Articular chondrocyte of knee joint (primary cell): ENCODE results near the gene FOXRED1. TPM values are rescaled to one million over a fixed set of nuclear protein-coding genes. Genes with fewer than 3 reads are reported as not detected.

Experiments
- small RNA-seq: library from RNA; depleted of rRNA; stranded (forward); fragments of <200 nt; gene quantifications from one replicate; pipeline ENCODE3, GENCODE V24; 2012
- total RNA-seq: library from RNA; depleted of rRNA; stranded (reverse); fragments of >200 nt; gene quantifications from 2 replicates; pipeline ENCODE4 v1.2.3, GENCODE V29; 2012

Gene FOXRED1
- total RNA-seq = 7.6 and 9.9 TPM in 2 replicates

DNA sequence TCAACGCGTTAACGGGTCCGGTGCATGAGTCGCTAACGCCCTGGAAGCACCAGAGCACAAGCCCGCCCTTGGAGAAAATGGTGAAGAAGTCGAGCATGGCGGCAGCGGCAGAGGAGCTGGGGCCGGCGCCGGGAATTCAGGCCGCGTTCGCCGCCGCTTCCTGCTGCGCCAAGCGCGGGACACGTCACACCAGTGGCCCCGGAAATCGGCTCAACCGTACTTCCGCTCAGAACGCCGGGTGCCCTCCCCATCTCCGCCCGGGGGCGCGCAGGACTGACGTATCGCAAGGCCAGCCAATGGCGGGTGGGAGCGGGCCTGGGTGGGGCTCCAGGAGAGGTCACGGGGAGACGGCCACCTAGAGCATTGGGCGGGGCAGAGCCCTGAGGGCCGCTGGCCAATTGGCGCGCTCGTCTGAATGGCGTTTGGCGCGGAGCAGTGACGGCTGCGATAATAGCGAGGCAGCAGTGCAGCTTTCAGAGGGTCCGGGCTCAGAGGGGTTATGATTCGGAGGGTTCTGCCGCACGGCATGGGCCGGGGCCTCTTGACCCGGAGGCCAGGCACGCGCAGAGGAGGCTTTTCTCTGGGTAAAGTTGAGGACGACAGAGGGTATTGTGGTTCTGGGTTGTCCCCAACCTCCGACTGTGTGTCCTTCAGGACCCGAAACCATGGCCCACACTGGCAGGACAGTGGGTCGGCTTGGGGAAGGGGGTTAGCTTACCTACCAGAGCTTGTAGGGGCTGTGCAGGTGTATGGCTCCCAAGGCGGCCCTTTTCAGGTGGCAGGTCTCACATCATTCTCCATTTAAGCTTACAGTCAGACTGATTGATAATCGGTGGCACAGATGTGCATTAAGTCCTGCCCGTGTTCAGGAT is at the start of gene FOXRED1, which contains the start of gene SRPRA:
Gene FOXRED1, plus strand, starts transcription at position 447 of the 872 bp plus-strand sequence. Its CDS starts 53 bp downstream, at position 500.
Gene SRPRA, minus strand, starts transcription at position 188 of the 872 bp plus-strand sequence. Its CDS starts 91 bp downstream, at position 97.

DNA sequence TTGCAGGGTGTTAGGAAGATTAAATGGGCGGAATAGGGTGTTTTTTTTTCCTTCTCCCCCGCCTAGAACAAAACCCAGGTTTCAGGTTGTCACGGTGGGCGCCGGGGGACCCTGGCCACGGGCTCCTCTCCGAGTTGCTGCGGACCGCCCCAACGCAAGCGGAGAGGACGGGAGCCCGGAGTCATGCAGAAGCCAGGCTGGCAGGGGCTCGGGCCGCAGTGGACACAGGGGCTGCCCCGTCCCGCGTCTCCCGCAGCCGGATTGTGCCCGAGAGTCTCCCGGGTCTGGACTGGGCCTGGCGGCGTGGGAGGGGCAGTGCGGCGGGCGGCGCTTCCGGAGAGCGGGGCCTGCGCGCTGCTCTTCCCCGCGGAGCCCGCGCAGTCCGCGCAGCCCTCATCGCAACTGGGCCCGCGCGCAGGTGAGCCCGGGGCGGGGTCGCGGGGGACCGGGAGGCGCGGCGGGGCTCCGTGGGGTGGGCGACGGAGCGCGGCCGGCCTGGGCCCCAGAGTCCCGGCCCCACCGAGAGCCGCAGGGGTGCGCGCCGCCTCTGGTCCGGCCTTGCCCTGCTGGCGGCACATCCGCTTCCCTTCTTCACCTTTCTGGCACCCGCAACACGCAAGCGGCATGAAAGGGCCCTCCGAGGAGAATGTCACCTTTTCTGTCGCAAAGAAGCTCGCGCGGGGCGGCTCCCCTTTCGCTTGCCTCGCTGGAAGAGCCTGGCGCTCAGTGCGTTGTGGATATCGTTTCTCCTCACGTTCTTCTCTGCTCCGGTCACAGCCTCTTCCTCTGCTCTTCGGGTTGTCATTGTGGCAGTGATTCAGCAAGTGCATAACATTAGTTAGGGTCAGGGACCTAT is 14.0 kb downstream of the FOXRED1 start, which contains the start of gene TIRAP:
Gene TIRAP, plus strand, starts transcription at position 358 of the 856 bp plus-strand sequence. CDS start 7,802 bp downstream, outside the sequence.

GRCh38 chr11:126303623-126304456 is 34.9 kb downstream of the FOXRED1 start, which contains the start of gene DCPS:
Gene DCPS, plus strand, starts transcription at chr11:126304060. Its CDS starts 21 bp downstream, at chr11:126304081.

Small RNA genes within 50 kb of the gene (small RNA-seq; reads per million reads assigned to genes)
- gene RN7SL351P = not detected

Other genes starting within 250 kb of the FOXRED1 start
- gene CDON, start 206.3 kb upstream of the FOXRED1 start, total RNA-seq = 48.3 and 56.1 TPM in 2 replicates
- 27.6 and 35.7 TPM in 2 replicates for gene RPUSD4, start 57.5 kb upstream of the FOXRED1 start, total RNA-seq
- 25.2 and 28.8 TPM in 2 replicates for gene FAM118B, start 57.4 kb upstream of the FOXRED1 start, total RNA-seq
- 106 and 109 TPM in 2 replicates for gene SRPRA, start 259 bp upstream of the FOXRED1 start, total RNA-seq
- gene TIRAP, start 13.9 kb downstream of the FOXRED1 start, total RNA-seq = 7.4 and 9.4 TPM in 2 replicates
- gene DCPS, start 34.9 kb downstream of the FOXRED1 start, total RNA-seq = 9.1 and 12.3 TPM in 2 replicates
- gene ST3GAL4, start 86.5 kb downstream of the FOXRED1 start, total RNA-seq = 11.8 and 15.5 TPM in 2 replicates